ENCODE data around the gene TMEM134.

DNA sequence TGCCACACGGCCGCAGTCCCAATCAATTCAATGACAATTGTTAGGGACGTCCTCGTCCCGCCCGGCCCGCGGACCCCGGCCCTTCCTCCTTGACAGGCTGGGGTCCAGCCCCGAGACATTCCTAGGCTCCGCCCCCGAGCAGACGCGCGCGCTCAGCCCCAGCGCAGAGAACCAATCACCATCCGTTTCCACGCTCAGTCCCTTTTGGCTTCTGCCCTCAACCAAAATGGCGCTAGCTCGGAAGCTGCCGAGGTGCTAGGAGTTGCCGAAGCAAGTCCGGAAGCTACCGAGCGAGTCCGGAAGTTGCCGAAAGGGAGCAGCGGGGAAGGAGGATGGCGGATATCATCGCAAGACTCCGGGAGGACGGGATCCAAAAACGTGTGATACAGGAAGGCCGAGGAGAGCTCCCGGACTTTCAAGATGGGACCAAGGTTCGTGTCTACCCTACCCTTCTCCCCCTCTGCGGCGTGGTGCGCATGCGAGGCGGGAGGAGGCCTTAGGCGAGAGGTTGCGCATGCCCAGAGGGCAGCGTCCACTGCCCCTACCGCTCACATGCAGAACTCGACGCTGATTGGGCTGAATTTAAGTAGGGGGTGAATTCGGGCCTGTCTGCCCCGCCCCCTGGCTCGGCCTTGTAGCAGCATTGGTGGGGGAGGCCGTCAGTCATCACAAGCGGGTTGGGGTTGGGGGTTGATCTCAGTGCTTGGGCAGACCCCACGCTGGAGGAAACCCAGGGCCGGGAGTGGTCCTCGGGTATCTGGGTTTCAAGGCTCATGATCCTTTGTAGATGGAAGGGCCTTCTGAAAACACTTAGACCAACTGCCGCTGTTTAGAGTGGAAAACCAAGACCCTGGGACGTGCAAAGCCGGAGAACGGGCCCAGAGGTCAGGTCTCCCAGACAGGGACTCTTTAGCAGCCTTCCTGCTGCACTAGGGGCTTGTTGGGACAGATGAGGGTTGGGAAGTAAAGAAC is 14.1 kb upstream of the TMEM134 start, which contains the start of gene AIP:
- TF ChIP-seq, protein P1, sequence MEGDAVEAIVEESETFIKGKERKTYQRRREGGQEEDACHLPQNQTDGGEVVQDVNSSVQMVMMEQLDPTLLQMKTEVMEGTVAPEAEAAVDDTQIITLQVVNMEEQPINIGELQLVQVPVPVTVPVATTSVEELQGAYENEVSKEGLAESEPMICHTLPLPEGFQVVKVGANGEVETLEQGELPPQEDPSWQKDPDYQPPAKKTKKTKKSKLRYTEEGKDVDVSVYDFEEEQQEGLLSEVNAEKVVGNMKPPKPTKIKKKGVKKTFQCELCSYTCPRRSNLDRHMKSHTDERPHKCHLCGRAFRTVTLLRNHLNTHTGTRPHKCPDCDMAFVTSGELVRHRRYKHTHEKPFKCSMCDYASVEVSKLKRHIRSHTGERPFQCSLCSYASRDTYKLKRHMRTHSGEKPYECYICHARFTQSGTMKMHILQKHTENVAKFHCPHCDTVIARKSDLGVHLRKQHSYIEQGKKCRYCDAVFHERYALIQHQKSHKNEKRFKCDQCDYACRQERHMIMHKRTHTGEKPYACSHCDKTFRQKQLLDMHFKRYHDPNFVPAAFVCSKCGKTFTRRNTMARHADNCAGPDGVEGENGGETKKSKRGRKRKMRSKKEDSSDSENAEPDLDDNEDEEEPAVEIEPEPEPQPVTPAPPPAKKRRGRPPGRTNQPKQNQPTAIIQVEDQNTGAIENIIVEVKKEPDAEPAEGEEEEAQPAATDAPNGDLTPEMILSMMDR (IDR thresholded peaks at IDR 0.05): peak in 2 of 6 experiments; percentile 18 to 34
- peak in 1 of 2 donors; percentile 70 for TF ChIP-seq POLR2A (IDR thresholded peaks at IDR 0.05)

Data from thyroid gland (tissue), 4 donors.